Fibroblast of skin of abdomen (primary cell): ENCODE results near the gene MARK3.

Experiments
- DNase-seq: peaks from one replicate; pipeline ENCODE4 v3.0.0-alpha.2; 2013

The MARK3 gene

DNA sequence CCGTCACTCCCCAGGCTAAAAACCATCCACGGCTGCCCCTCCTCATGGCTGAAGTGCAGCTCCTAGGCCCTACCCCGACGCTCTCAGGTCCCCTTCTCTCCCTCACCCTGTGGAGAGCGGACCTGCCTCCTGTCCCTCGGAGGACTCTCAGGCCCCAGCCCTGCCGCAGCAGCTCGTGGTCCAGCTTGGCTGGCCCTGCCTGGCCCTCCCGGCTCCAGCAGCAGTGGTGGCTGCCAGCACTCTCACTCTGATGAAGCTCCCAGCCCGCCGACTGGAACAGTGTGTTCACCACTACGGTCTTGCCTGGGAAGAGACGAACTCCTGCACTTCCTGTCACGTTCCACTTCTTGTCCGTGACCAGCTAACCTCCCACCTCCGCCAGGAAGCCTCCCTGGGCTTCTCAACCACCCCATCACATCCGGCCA, 166.1 kb downstream of the MARK3 start:
- no peak for DNase-seq

DNA sequence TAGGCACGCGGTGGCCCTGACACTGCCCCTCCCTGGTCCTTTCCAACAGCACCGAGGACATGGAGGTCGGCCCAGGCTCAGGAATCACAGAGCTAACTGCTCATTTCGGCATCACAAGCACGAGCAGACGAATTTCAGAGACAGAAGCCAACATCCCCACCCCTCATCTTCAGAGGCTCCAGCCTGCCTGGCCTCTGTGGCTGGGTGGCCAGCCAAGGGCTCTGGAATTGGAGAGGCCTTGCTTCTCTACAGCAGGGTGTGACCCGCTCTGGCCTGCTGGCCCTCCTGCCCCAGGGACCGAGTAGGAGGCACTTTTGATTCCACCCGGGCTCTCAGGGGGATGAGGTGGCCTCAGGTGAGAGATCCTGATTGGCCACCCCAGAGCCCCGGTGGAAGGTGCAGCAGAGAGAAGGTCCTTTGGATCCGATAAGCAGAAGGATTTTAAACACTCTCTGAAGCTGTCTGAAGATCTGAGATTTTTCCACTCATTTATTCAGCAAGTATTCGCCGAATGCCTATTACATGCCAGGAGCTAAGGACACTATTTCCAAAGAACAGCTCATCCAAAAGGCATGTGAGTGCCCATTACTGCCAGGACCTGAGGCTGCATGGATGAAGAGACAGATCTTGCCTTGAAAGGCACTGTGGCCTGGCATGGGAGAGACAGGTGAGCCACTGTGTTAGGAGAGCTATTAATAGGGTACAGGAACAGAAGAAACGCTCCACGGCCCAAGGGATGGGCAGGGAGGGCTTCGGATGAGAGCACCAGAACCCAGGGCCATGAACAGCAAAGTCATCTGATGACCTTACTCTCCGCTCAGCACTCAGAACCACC, 167.0 kb downstream of the MARK3 start:
- DNase-seq: no peak

DNA sequence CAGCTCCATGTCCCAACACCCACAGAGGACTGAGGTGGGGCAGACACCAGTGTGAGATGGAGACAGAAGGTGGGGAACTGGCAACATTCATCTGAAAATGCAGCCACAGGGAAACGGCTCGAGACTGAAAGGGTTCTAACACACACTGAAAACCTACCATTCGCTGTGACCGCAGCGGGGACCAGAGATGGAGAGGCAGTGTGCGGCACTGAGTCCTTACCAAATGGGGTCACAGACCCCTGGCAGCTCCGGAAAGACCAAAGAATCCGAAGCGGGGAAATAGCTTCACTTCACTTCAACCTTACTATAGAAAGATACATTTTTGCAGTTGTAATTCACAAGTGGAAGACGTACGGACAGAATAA, 167.6 kb downstream of the MARK3 start:
- no peak for DNase-seq
